Testis (tissue), 2 donors: ENCODE measurements around the gene RASL11B.
A peak's percentile ranks its signal among the peaks of the same experiment; 100 is the strongest.

Source experiments
- CTCF ChIP-seq, 3 experiments: fragments of 450-650 bp in 2 of 3; fragments of 200-600 bp in 1 of 3; sonication (generic) in 1 of 3; IDR thresholded peaks; one replicate each; pipeline ENCODE4 v1.5.1; 2016 to 2019; ENCODE audit warnings: antibody characterized with exemption in 3 of 3, mild to moderate bottlenecking in 2 of 3, moderate library complexity in 1 of 3
- POLR2A ChIP-seq: fragments of 450-650 bp; IDR thresholded peaks from one replicate; pipeline ENCODE4 v1.6.1; 2017; ENCODE audit warnings: antibody characterized with exemption, mild to moderate bottlenecking, moderate library complexity

- peak; percentile 26 to 54 (median 30) for TF ChIP-seq CTCF (IDR thresholded peaks at IDR 0.05)
- peak; percentile 75 for TF ChIP-seq POLR2A
Observed at GRCh38 chr4:52861879-52862616, at the start of gene RASL11B.
